ENCODE data around the gene NT5DC3. TPM values are rescaled to one million over a fixed set of nuclear protein-coding genes. Genes with fewer than 3 reads are reported as not detected.

Gene NT5DC3
- total RNA-seq, 1 donor = 2.2 TPM

- DNase-seq (ENCODE audit: low read depth in 2 of 3, low spot score in 2 of 3) = no peak
Observed at GRCh38 chr12:103757248-103757647, 83.8 kb downstream of the NT5DC3 start.

GRCh38 chr12:103756443-103756842, 84.6 kb downstream of the NT5DC3 start:
- no peak for DNase-seq (ENCODE audit: low read depth in 2 of 3, low spot score in 2 of 3)

- no peak for DNase-seq (ENCODE audit: low read depth in 2 of 3, low spot score in 2 of 3)
Observed at GRCh38 chr12:103755425-103755824, 85.6 kb downstream of the NT5DC3 start.

- no peak for DNase-seq (ENCODE audit: low read depth in 2 of 3, low spot score in 2 of 3)
Observed at GRCh38 chr12:103751600-103751999, 89.4 kb downstream of the NT5DC3 start.

- DNase-seq (ENCODE audit: low read depth in 2 of 3, low spot score in 2 of 3) = peak in 1 of 3 donors; percentile 7
Observed at GRCh38 chr12:103751171-103751570, 89.9 kb downstream of the NT5DC3 start.

GRCh38 chr12:103748875-103749274, 92.2 kb downstream of the NT5DC3 start:
- DNase-seq (ENCODE audit: low read depth in 2 of 3, low spot score in 2 of 3) = no peak

- DNase-seq (ENCODE audit: low read depth in 2 of 3, low spot score in 2 of 3) = no peak
Observed at GRCh38 chr12:103748002-103748401, 93.0 kb downstream of the NT5DC3 start.

- no peak for DNase-seq (ENCODE audit: low read depth in 2 of 3, low spot score in 2 of 3)
Observed at GRCh38 chr12:103745962-103746361, 95.1 kb downstream of the NT5DC3 start.

GRCh38 chr12:103743788-103744187, 97.2 kb downstream of the NT5DC3 start:
- DNase-seq (ENCODE audit: low read depth in 2 of 3, low spot score in 2 of 3) = no peak

GRCh38 chr12:103742349-103742932, 98.6 kb downstream of the NT5DC3 start:
- DNase-seq (ENCODE audit: low read depth in 2 of 3, low spot score in 2 of 3) = no peak

- DNase-seq (ENCODE audit: low read depth in 2 of 3, low spot score in 2 of 3) = no peak
Observed at GRCh38 chr12:103737881-103738280, 103.2 kb downstream of the NT5DC3 start.

GRCh38 chr12:103736572-103736971, 104.5 kb downstream of the NT5DC3 start:
- no peak for DNase-seq (ENCODE audit: low read depth in 2 of 3, low spot score in 2 of 3)

- no peak for DNase-seq (ENCODE audit: low read depth in 2 of 3, low spot score in 2 of 3)
Observed at GRCh38 chr12:103735291-103735690, 105.7 kb downstream of the NT5DC3 start.

- DNase-seq (ENCODE audit: low read depth in 2 of 3, low spot score in 2 of 3) = no peak
Observed at GRCh38 chr12:103734863-103735262, 106.2 kb downstream of the NT5DC3 start.

GRCh38 chr12:103731539-103731938, 109.5 kb downstream of the NT5DC3 start:
- DNase-seq (ENCODE audit: low read depth in 2 of 3, low spot score in 2 of 3) = no peak

GRCh38 chr12:103729499-103729898, 111.5 kb downstream of the NT5DC3 start:
- DNase-seq (ENCODE audit: low read depth in 2 of 3, low spot score in 2 of 3) = no peak

- no peak for DNase-seq (ENCODE audit: low read depth in 2 of 3, low spot score in 2 of 3)
Observed at GRCh38 chr12:103728323-103728722, 112.7 kb downstream of the NT5DC3 start.

GRCh38 chr12:103727638-103728037, 113.4 kb downstream of the NT5DC3 start:
- DNase-seq (ENCODE audit: low read depth in 2 of 3, low spot score in 2 of 3) = no peak

- DNase-seq (ENCODE audit: low read depth in 2 of 3, low spot score in 2 of 3) = no peak
Observed at GRCh38 chr12:103725398-103725797, 115.6 kb downstream of the NT5DC3 start.

All from hematopoietic multipotent progenitor cell (in vitro differentiated cells).